Measurements from ENCODE around the gene PDLIM7.

Gene PDLIM7

GRCh38 chr5:177474846-177475562 is 22.4 kb downstream of the PDLIM7 start:
- DNase-seq (ENCODE audit: low spot score) = no peak

- no peak for DNase-seq (ENCODE audit: low spot score)
These were observed 23.4 kb downstream of the PDLIM7 start for GRCh38 chr5:177474002-177474476.

- peak; percentile 97 for DNase-seq (ENCODE audit: low spot score)
These were observed 23.9 kb downstream of the PDLIM7 start, which contains the start of gene DBN1 for GRCh38 chr5:177473443-177474001. DBN1 (minus strand) TSS chr5:177473634; CDS start chr5:177473521, 113 bp downstream.

- DNase-seq (ENCODE audit: low spot score) = peak; percentile 87
These were observed 24.7 kb downstream of the PDLIM7 start for GRCh38 chr5:177472460-177473442.

- DNase-seq (ENCODE audit: low spot score) = no peak
These were observed 25.6 kb downstream of the PDLIM7 start for GRCh38 chr5:177471610-177472356.

- no peak for DNase-seq (ENCODE audit: low spot score)
These were observed 26.5 kb downstream of the PDLIM7 start for GRCh38 chr5:177470759-177471536.

GRCh38 chr5:177469750-177470525 is 27.5 kb downstream of the PDLIM7 start:
- no peak for DNase-seq (ENCODE audit: low spot score)

GRCh38 chr5:177468685-177469628 is 28.4 kb downstream of the PDLIM7 start:
- DNase-seq (ENCODE audit: low spot score) = no peak

- DNase-seq (ENCODE audit: low spot score) = no peak
These were observed 29.1 kb downstream of the PDLIM7 start for GRCh38 chr5:177468329-177468684.

- no peak for DNase-seq (ENCODE audit: low spot score)
These were observed 30.0 kb downstream of the PDLIM7 start for GRCh38 chr5:177467436-177467835.

- no peak for DNase-seq (ENCODE audit: low spot score)
These were observed 30.5 kb downstream of the PDLIM7 start for GRCh38 chr5:177466861-177467260.

- DNase-seq (ENCODE audit: low spot score) = no peak
These were observed 32.4 kb downstream of the PDLIM7 start for GRCh38 chr5:177465044-177465443.

GRCh38 chr5:177462021-177462670 is 35.3 kb downstream of the PDLIM7 start:
- DNase-seq (ENCODE audit: low spot score) = no peak

GRCh38 chr5:177459819-177460628 is 37.4 kb downstream of the PDLIM7 start:
- no peak for DNase-seq (ENCODE audit: low spot score)

- no peak for DNase-seq (ENCODE audit: low spot score)
These were observed 38.0 kb downstream of the PDLIM7 start for GRCh38 chr5:177459357-177459756.

- no peak for DNase-seq (ENCODE audit: low spot score)
These were observed 38.5 kb downstream of the PDLIM7 start for GRCh38 chr5:177458912-177459350.

GRCh38 chr5:177457852-177458681 is 39.3 kb downstream of the PDLIM7 start:
- DNase-seq (ENCODE audit: low spot score) = no peak
